Stomach (tissue), 9 donors: ENCODE results near the gene KRTCAP2. TPM values are rescaled to one million over a fixed set of nuclear protein-coding genes. Genes with fewer than 3 reads are reported as not detected.

ENCODE experiments used
- DNase-seq, 2 donors: peaks; one replicate each; pipeline versions ENCODE4 v3.0.0 to v3.0.0-alpha.2; 2013 to 2019
- H3K27ac ChIP-seq, 5 donors: fragments of 200-600 bp in 4 of 5; sonication (generic) in 4 of 5; one replicate each; pipeline ENCODE4 v1.5.1; 2013 to 2019; ENCODE audit warnings: mild to moderate bottlenecking in 1 of 5, moderate library complexity in 1 of 5
- H3K27me3 ChIP-seq, 3 donors: fragments of 200-600 bp; sonication (generic); one replicate each; pipeline ENCODE4 v1.5.1; 2017 to 2019; ENCODE audit warnings: mixed run types in 1 of 3
- H3K36me3 ChIP-seq, 4 donors: fragments of 200-600 bp; sonication (generic); 1 replicate in 3 of 4; 2 replicates in 1 of 4; pipeline ENCODE4 v1.5.1; 2016 to 2019
- H3K4me1 ChIP-seq, 4 donors: fragments of 200-600 bp; sonication (generic); one replicate each; pipeline ENCODE4 v1.5.1; 2016 to 2019
- H3K4me3 ChIP-seq, 4 donors: fragments of 200-600 bp; sonication (generic) in 3 of 4; one replicate each; pipeline ENCODE4 v1.5.1; 2016 to 2019; ENCODE audit warnings: mild to moderate bottlenecking in 1 of 4
- H3K9me3 ChIP-seq, 4 donors: fragments of 200-600 bp; sonication (generic); one replicate each; pipeline ENCODE4 v1.5.1; 2016 to 2019
- CTCF ChIP-seq, 7 experiments: fragments of 450-650 bp in 4 of 7; fragments of 200-600 bp in 3 of 7; sonication (generic) in 3 of 7; IDR thresholded peaks; one replicate each; pipeline ENCODE4 v1.5.1; 2016 to 2019; ENCODE audit warnings: antibody characterized with exemption in 7 of 7, control low read depth in 2 of 7, mild to moderate bottlenecking in 1 of 7
- EP300 ChIP-seq: sonication (generic); formaldehyde crosslinking; IDR thresholded peaks from one replicate; pipeline ENCODE4 v1.6.1; 2017; ENCODE audit warnings: antibody characterized with exemption
- POLR2A ChIP-seq, 4 donors: fragments of 450-650 bp; IDR thresholded peaks; one replicate each; pipeline ENCODE4 v1.6.1; 2016; ENCODE audit warnings: antibody characterized with exemption in 4 of 4, control low read depth in 2 of 4, mild to moderate bottlenecking in 1 of 4, moderate library complexity in 1 of 4
- POLR2AphosphoS5 ChIP-seq, 3 donors: sonication (generic); formaldehyde crosslinking; IDR thresholded peaks; one replicate each; pipeline ENCODE4 v1.6.1; 2016; ENCODE audit warnings: antibody characterized with exemption in 3 of 3
- WGBS, 5 donors: extraction: QIAGEN DNeasy Blood & Tissue Kit in 3 of 5; methylation state at CpG; one replicate each; pipeline versions ENCODE4 v1.1.5 to v1.1.7; 2013 to 2018; 5-methylcytosine and 5-hydroxymethylcytosine counted together
- intact Hi-C: fragments of 100-400 bp; cut with DNase I; formaldehyde crosslinking; loops from one replicate; pipeline ENCODE4 v1.15.1; 2023; ENCODE audit warnings: low total_unique reads
- polyA plus RNA-seq, 3 donors: library from polyadenylated mRNA; stranded (reverse); fragments of 200-250 nt; gene quantifications; one replicate each; pipeline ENCODE4 v1.2.3, GENCODE V29; 2013
- total RNA-seq, 5 donors: library from RNA; depleted of rRNA; stranded (reverse); fragments of >200 nt; gene quantifications; one replicate each; pipeline versions ENCODE4 v1.1.0 to v1.2.3, GENCODE V29; 2014 to 2016
- donor health status: healthy with polysubstance abuse.
- donor health status: Bipolar disorder and iron deficiency.
- donor health status: healthy.

The KRTCAP2 gene
- total and polyA plus RNA-seq, 8 donors, result 60.8 to 399 (median 184) TPM

DNA sequence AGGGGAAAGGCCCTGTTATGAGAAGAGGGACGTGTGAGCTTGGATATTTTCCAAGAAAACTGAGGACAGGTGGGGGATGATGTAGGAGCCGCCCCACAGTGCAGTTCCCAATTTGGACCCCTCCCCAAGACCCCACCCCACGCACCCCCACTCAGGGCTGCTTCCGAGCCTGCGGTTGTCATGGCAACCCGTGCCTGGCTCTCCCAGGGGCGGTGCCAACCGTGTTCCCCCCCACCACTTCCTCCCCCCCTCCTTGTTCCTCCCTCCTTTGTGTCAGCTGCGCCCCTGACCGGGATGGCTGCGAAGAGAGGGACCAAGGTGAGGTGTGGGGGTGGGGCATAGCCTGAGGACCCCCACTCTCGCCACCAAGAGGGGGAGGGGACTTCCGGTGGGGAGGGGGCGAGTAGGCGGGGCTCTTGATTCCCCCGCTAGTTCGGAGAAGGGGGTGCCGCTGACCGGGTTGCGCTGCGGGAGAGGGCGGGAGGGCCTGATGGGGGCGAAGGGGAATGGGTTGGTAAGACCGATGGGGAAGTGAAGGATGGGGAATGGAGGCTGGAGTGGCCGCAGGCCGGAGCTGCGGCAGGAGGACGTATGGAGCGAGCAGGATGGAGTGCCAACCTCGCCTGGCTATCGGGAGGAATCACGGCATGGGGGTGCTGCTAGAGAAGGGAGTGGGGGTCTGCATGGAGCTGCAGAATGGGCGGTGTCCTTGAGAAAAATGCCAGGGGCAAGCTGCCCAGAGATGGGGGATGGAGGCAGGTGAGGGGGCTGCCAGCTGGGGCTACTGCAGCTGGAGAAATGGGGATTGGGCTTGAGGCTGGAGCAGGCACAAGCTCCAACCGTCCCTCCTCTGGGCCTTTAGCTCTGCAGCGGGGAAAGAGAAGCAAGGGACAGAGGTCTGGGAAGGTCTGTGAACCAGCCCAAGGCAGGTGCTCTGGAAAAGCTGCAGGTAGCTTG is 1.5 kb upstream of the KRTCAP2 start:
- TF ChIP-seq CTCF (IDR thresholded peaks at IDR 0.05), result no peak
- TF ChIP-seq EP300, result no peak
- no peak for TF ChIP-seq POLR2AphosphoS5 (IDR thresholded peaks at IDR 0.05)
- TF ChIP-seq POLR2A (IDR thresholded peaks at IDR 0.05), result no peak
- DNase-seq, result peak; percentile 24 to 80
- 16 to 25% (median 20%) methylated on average over 27 to 35 of the region's 35 CpGs for WGBS, 5 donors
- peak overlapping the region; percentile 84 to 94 (median 90) for H3K4me3 ChIP-seq
- intact Hi-C loops, result loop anchor here (10.0 kb wide), 1 partner anchor 50 kb away; no protein-coding TSS in a partner anchor
- peaks cover 2 to 18% (median 15%) of the 10 kb centered on the region in 4 donors for H3K36me3 ChIP-seq
- H3K27me3 ChIP-seq, result peaks cover 0 to 19% (median 6%) of the 10 kb centered on the region in 3 donors
- peaks cover 48 to 84% (median 73%) of the 10 kb centered on the region in 4 donors for H3K4me1 ChIP-seq
- H3K27ac ChIP-seq, result peak overlapping the region in 4 of 5 donors; percentile 92 to 96 (median 93)
- H3K9me3 ChIP-seq, result no peaks in the 10 kb centered on the region

DNA sequence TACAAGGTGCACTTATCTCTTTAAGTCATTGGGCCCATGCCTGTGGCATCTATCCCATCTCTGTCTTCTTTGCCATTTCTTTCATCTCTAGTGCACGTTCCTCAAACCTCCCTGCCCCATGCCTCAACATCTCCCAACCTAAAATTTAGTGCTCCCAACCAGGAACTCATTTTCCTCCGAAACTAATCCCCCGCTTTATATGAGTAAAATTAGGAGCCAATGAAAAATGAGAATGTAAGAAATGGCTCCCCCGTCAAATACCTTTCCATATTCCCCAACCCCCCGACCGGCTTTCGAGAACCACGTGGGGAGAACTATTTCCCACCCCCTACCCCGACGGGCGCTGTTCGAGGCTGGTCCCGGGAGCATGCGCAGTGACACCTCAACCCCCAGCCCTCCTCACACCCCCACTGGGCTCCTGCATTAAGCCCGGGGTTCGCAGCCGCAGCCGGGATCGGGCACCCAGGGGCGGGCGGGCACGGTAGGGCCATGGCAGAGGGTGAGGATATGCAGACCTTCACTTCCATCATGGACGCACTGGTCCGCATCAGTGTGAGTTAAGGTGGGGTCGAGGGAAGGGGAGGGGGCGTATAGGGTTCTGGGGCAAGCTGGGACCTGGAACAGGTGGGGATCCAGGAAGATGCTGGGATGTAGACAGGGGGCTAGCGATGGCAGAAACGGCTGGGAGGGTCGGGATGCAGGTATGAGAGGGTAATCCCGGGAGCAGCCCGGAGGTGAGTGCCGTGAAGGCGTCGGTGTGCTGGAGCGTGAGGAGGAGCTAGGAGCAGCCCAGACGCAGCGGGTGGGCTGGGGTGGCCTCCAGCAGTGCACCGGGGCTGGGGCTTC is 597 bp upstream of the KRTCAP2 start, which contains the start of gene TRIM46:
TRIM46 (plus strand) TSS at position 372 of the 846 bp plus-strand sequence; CDS start at position 490, 118 bp downstream.
- Histone ChIP-seq H3K4me3 (peak within 1 kb of the TSS; percentile 84 to 94 (median 90)), H3K36me3 (peaks cover 6 to 24% (median 23%) of the 10 kb centered on the region in 4 donors), H3K27me3 (peaks cover 0 to 19% (median 6%) of the 10 kb centered on the region in 3 donors), H3K27ac (peak within 1 kb of the TSS; percentile 80 to 96 (median 93)), H3K9me3 (no peaks in the 10 kb centered on the region), H3K4me1 (peaks cover 48 to 75% (median 65%) of the 10 kb centered on the region in 4 donors)
- intact Hi-C loops, result loop anchor here (10.0 kb wide), 1 partner anchor 51 kb away; no protein-coding TSS in a partner anchor
- peak in 1 of 7 experiments; percentile 42 for TF ChIP-seq CTCF (IDR thresholded peaks at IDR 0.05)
- no peak for TF ChIP-seq POLR2AphosphoS5 (IDR thresholded peaks at IDR 0.05)
- peak; percentile 25 to 72 for DNase-seq
- WGBS, 5 donors, result 2 to 7% (median 4%) methylated on average over 37 to 38 of the region's 38 CpGs

- Histone ChIP-seq H3K27ac (peak overlapping the region; percentile 80 to 96 (median 93)), H3K9me3 (no peaks in the 10 kb centered on the region), H3K4me1 (peaks cover 44 to 70% (median 62%) of the 10 kb centered on the region in 4 donors), H3K27me3 (peaks cover 0 to 19% (median 6%) of the 10 kb centered on the region in 3 donors), H3K36me3 (peaks cover 6 to 26% (median 25%) of the 10 kb centered on the region in 4 donors), H3K4me3 (peak overlapping the region; percentile 84 to 94 (median 90))
- WGBS, 5 donors, result 36 to 42% (median 40%) methylated on average over 8 of the region's 8 CpGs
- no peak for DNase-seq
- intact Hi-C loops, result loop anchor here (10.0 kb wide), 1 partner anchor 53 kb away; no protein-coding TSS in a partner anchor
- no peak for TF ChIP-seq CTCF (IDR thresholded peaks at IDR 0.05)
- TF ChIP-seq EP300, result no peak
- TF ChIP-seq POLR2AphosphoS5 (IDR thresholded peaks at IDR 0.05), result no peak
- TF ChIP-seq POLR2A (IDR thresholded peaks at IDR 0.05), result no peak
These were observed 1.0 kb downstream of the KRTCAP2 start for GRCh38 chr1:155171836-155172731.
